ENCODE data around the gene VASH1.
"Not testable (repeated sequence)": the region's sequence is repeated elsewhere in the genome, so short reads cannot be mapped to it uniquely, and the experiment has no call there.

The VASH1 gene

GRCh38 chr14:76726551-76726970, 34.7 kb upstream of the VASH1 start:
- no peak for ATAC-seq (replicated peaks)
- Mint-ChIP-seq H3K9me3 (no peaks in the 10 kb centered on the region), H3K27ac (no peak overlapping the region), H3K4me3 (no peak overlapping the region), H3K4me1 (ENCODE audit: low read depth in 2 of 2) (no peaks in the 10 kb centered on the region), H3K36me3 (ENCODE audit: insufficient read depth) (no peaks in the 10 kb centered on the region), H3K27me3 (peaks cover 48 to 76% of the 10 kb centered on the region in 2 donors)
- DNase-seq: no peak

GRCh38 chr14:76727384-76727783, 33.9 kb upstream of the VASH1 start:
- DNase-seq: no peak
- Mint-ChIP-seq H3K27ac (no peak overlapping the region), H3K27me3 (peaks cover 48 to 71% of the 10 kb centered on the region in 2 donors), H3K4me3 (no peak overlapping the region), H3K9me3 (no peaks in the 10 kb centered on the region), H3K4me1 (ENCODE audit: low read depth in 2 of 2) (no peaks in the 10 kb centered on the region), H3K36me3 (ENCODE audit: insufficient read depth) (no peaks in the 10 kb centered on the region)
- no peak for ATAC-seq (replicated peaks)

GRCh38 chr14:76727901-76728300, 33.4 kb upstream of the VASH1 start:
- H3K36me3 Mint-ChIP-seq (ENCODE audit: insufficient read depth): no peaks in the 10 kb centered on the region
- no peak overlapping the region for H3K27ac Mint-ChIP-seq
- DNase-seq: no peak
- no peaks in the 10 kb centered on the region for H3K4me1 Mint-ChIP-seq (ENCODE audit: low read depth in 2 of 2)
- peaks cover 48 to 71% of the 10 kb centered on the region in 2 donors for H3K27me3 Mint-ChIP-seq
- no peaks in the 10 kb centered on the region for H3K9me3 Mint-ChIP-seq
- ATAC-seq (replicated peaks): no peak
- no peak overlapping the region for H3K4me3 Mint-ChIP-seq

GRCh38 chr14:76729258-76729657, 32.0 kb upstream of the VASH1 start:
- Mint-ChIP-seq H3K27ac (no peak overlapping the region), H3K9me3 (no peaks in the 10 kb centered on the region), H3K27me3 (peaks cover 48 to 68% of the 10 kb centered on the region in 2 donors), H3K4me1 (ENCODE audit: low read depth in 2 of 2) (no peaks in the 10 kb centered on the region), H3K4me3 (no peak overlapping the region), H3K36me3 (ENCODE audit: insufficient read depth) (no peaks in the 10 kb centered on the region)
- ATAC-seq (replicated peaks): no peak
- no peak for DNase-seq

GRCh38 chr14:76729953-76730505, 31.2 kb upstream of the VASH1 start:
- no peak for DNase-seq

GRCh38 chr14:76734501-76734900, 26.8 kb upstream of the VASH1 start:
- H3K27me3 Mint-ChIP-seq: peaks cover 38% of the 10 kb centered on the region in 2 donors
- H3K4me3 Mint-ChIP-seq; DNase-seq; H3K27ac Mint-ChIP-seq; H3K36me3 Mint-ChIP-seq (ENCODE audit: insufficient read depth); H3K4me1 Mint-ChIP-seq (ENCODE audit: low read depth in 2 of 2); H3K9me3 Mint-ChIP-seq; ATAC-seq (replicated peaks): not testable (repeated sequence)

More at GRCh38 chr14:76729953-76730505, 31.2 kb upstream of the VASH1 start:
- ATAC-seq (replicated peaks): no peak
- Mint-ChIP-seq H3K9me3 (no peaks in the 10 kb centered on the region), H3K27me3 (peaks cover 41 to 60% of the 10 kb centered on the region in 2 donors), H3K4me1 (ENCODE audit: low read depth in 2 of 2) (no peaks in the 10 kb centered on the region), H3K4me3 (no peak overlapping the region), H3K36me3 (ENCODE audit: insufficient read depth) (no peaks in the 10 kb centered on the region), H3K27ac (no peak overlapping the region)

GRCh38 chr14:76736514-76736913, 24.8 kb upstream of the VASH1 start:
- Mint-ChIP-seq H3K4me1 (ENCODE audit: low read depth in 2 of 2) (no peaks in the 10 kb centered on the region), H3K9me3 (peaks cover 2 to 7% of the 10 kb centered on the region in 2 donors), H3K4me3 (no peak overlapping the region), H3K27ac (no peak overlapping the region), H3K27me3 (peaks cover 32 to 44% of the 10 kb centered on the region in 2 donors), H3K36me3 (ENCODE audit: insufficient read depth) (no peaks in the 10 kb centered on the region)
- ATAC-seq (replicated peaks) (no peak), DNase-seq (no peak)

DNA sequence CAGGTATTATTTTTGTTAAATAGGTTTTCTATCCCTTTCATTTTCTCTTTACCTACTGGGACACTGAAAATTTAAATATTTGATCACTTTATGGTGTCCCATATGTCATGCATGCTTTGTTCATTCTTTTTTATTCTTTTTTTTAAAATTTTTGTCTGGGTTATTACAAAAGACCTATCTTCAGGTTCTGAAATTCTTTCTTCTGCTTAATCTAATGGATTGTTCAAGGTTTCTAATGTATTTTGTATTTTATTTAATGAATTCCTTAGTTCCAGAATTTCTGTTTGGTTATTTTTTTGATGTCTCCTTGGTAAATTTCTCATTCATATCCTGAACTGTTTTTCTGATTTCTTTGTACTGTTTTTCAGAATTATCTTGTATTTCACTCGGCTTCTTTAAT, 20.2 kb upstream of the VASH1 start:
- ATAC-seq (replicated peaks): no peak
- Mint-ChIP-seq H3K27me3 (peaks cover 50 to 71% of the 10 kb centered on the region in 2 donors), H3K9me3 (peaks cover 2 to 13% of the 10 kb centered on the region in 2 donors)

DNA sequence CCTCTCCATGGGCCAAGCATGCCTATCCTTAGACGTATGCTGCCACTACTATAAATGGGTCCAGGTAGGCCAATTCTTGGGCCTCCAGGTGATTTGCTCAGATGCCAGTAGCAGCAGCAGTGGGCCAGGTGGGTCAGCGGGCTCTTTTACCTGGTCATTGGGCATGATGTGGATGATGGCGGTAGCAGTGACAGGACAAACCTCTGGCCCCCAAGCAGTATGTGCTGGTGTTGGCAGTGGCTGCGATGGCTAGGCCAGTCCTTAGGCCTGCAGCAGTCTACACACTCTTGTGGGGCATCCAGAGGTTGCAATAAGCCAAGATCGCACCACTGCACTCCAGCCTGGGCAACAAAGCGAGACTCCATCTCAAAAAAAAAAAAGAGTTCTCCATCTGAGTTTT, 19.1 kb upstream of the VASH1 start:
- Mint-ChIP-seq H3K9me3 (peaks cover 2 to 13% of the 10 kb centered on the region in 2 donors), H3K36me3 (ENCODE audit: insufficient read depth) (no peaks in the 10 kb centered on the region), H3K27me3 (peaks cover 56 to 64% of the 10 kb centered on the region in 2 donors), H3K4me3 (no peak overlapping the region), H3K27ac (no peak overlapping the region), H3K4me1 (ENCODE audit: low read depth in 2 of 2) (peaks cover 0 to 1% of the 10 kb centered on the region in 2 donors)
- DNase-seq (no peak), ATAC-seq (replicated peaks) (no peak)

More for the DNA sequence above, 20.2 kb upstream of the VASH1 start:
- peaks cover 0 to 1% of the 10 kb centered on the region in 2 donors for H3K4me1 Mint-ChIP-seq (ENCODE audit: low read depth in 2 of 2)
- no peak overlapping the region for H3K4me3 Mint-ChIP-seq
- no peak for DNase-seq
- H3K27ac Mint-ChIP-seq: no peak overlapping the region
- no peaks in the 10 kb centered on the region for H3K36me3 Mint-ChIP-seq (ENCODE audit: insufficient read depth)

GRCh38 chr14:76742966-76743365, 18.3 kb upstream of the VASH1 start:
- H3K9me3 Mint-ChIP-seq: peaks cover 2 to 13% of the 10 kb centered on the region in 2 donors
- ATAC-seq (replicated peaks) (no peak), DNase-seq (no peak)
- peaks cover 0 to 1% of the 10 kb centered on the region in 2 donors for H3K4me1 Mint-ChIP-seq (ENCODE audit: low read depth in 2 of 2)
- H3K4me3 Mint-ChIP-seq: no peak overlapping the region
- H3K27ac Mint-ChIP-seq: no peak overlapping the region
- H3K36me3 Mint-ChIP-seq (ENCODE audit: insufficient read depth): no peaks in the 10 kb centered on the region
- peaks cover 54 to 62% of the 10 kb centered on the region in 2 donors for H3K27me3 Mint-ChIP-seq

DNA sequence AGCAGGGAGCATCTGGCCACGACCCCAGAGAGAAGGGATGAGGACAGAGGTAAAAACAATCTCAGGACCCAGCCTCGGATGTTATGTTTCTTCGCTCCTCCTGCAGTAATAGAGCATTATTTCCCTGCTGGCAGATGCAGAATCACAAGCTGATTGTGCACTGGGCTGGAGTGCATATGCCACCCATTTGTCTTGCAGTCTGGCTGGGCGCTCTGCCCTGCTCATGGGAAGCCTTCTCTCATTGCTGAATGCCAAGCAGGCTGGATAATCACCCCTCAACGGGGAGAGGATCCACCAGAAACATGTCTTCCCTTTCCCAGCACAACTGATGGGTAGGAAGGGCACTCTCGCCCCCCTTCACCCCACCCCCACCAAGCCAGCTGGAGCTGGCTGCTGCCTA, 8.5 kb upstream of the VASH1 start:
- H3K27ac Mint-ChIP-seq: no peak overlapping the region
- H3K9me3 Mint-ChIP-seq: no peaks in the 10 kb centered on the region
- H3K36me3 Mint-ChIP-seq (ENCODE audit: insufficient read depth): no peaks in the 10 kb centered on the region
- H3K27me3 Mint-ChIP-seq: peaks cover 19 to 23% of the 10 kb centered on the region in 2 donors
- H3K4me3 Mint-ChIP-seq: no peak overlapping the region
- ATAC-seq (replicated peaks): no peak
- no peak for DNase-seq
- H3K4me1 Mint-ChIP-seq (ENCODE audit: low read depth in 2 of 2): no peaks in the 10 kb centered on the region

DNA sequence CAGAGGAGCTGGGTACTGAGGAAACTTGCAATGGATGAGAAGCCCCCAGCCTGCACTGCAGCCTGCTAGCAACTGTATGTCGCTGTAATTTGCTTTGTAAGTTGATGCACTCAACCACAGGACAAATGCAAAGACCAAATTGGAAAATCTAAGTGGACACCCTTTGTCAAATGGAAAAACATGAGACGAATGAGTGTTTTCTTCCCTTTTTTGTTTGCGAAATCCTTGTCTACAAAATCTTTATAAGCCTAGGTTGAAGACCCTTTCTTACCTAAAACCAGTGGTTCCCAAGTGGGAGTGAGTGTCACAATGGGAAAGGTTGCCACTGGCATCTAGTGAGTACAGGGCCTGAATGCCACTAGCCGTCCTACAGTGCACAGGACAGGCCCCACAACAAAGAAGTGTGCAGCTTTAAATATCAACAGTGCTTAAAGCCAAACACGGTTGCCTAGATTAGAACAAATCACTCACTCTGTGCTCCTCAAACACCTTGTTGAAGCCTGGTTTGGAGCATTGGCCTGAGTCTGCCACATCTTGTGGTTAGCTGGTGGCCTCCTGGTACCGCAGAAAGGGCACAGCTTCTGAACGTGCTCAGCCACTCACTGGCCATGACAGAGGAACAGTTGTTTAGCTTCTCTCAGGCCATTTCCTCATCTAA, 7.6 kb upstream of the VASH1 start:
- DNase-seq (no peak), ATAC-seq (replicated peaks) (no peak)
- Mint-ChIP-seq H3K9me3 (no peaks in the 10 kb centered on the region), H3K27ac (no peak overlapping the region), H3K4me1 (ENCODE audit: low read depth in 2 of 2) (no peaks in the 10 kb centered on the region), H3K4me3 (no peak overlapping the region), H3K36me3 (ENCODE audit: insufficient read depth) (no peaks in the 10 kb centered on the region), H3K27me3 (peaks cover 26 to 31% of the 10 kb centered on the region in 2 donors)

GRCh38 chr14:76754586-76754985, 6.7 kb upstream of the VASH1 start:
- no peak for DNase-seq
- Mint-ChIP-seq H3K27ac (no peak overlapping the region), H3K9me3 (no peaks in the 10 kb centered on the region)

More at GRCh38 chr14:76754586-76754985, 6.7 kb upstream of the VASH1 start:
- peaks cover 26 to 39% of the 10 kb centered on the region in 2 donors for H3K27me3 Mint-ChIP-seq
- no peak overlapping the region for H3K4me3 Mint-ChIP-seq
- no peaks in the 10 kb centered on the region for H3K4me1 Mint-ChIP-seq (ENCODE audit: low read depth in 2 of 2)
- H3K36me3 Mint-ChIP-seq (ENCODE audit: insufficient read depth): no peaks in the 10 kb centered on the region
- ATAC-seq (replicated peaks): no peak

All from effector memory CD8-positive, alpha-beta T cell (primary cell).